ENCODE data around the gene FHL3.

The FHL3 gene

GRCh38 chr1:38020396-38020795, 15.1 kb upstream of the FHL3 start:
- 82% methylated on average over 2 of the region's 2 CpGs for WGBS

DNA sequence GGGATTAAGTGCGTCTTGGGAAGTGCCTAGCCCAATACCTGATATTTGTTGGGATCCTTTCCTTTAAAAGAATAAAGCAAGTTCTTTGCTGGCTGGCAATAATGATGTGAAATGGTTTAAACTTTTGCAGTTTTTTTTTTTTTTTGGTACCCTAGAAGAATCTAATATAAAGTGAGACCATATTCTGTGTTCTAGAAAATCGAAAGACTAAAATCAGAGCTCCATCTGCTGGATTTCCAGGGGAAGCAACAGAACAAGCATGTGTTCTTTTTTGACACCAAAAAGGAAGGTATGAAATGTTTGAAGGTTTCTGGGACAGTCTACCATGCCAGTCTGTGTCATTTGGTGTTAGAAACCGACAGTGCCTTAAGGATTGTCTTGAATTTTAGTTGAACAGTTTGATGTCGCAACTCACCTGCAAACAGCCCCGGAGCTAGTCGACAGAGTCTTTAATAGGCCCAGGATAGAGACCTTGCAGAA, 13.6 kb upstream of the FHL3 start:
- no peak overlapping the region for H2BK5ac ChIP-seq (ENCODE audit: low read depth, low read length, poor library complexity, severe bottlenecking)
- no peak overlapping the region for H4K91ac ChIP-seq (ENCODE audit: low read length)
- WGBS = 92% methylated on average over 6 of the region's 6 CpGs
- no peak overlapping the region for H3K23ac ChIP-seq (ENCODE audit: low read length in 2 of 2)
- peaks cover 21% of the 10 kb centered on the region for H3K79me1 ChIP-seq (replicated peaks; ENCODE audit: low read length, poor library complexity, severe bottlenecking)
- H3K9ac ChIP-seq (ENCODE audit: low read length) = no peak overlapping the region
- H3K14ac ChIP-seq (ENCODE audit: low read length in 2 of 2) = no peak overlapping the region
- peaks cover 3% of the 10 kb centered on the region for H3K4me1 ChIP-seq (ENCODE audit: control insufficient read depth, insufficient read depth, low read depth, low read length)
- H3K4ac ChIP-seq (ENCODE audit: low read depth in 1 of 2, low read length in 2 of 2) = no peak overlapping the region
- no peak overlapping the region for H4K8ac ChIP-seq (ENCODE audit: low read length)
- H3K18ac ChIP-seq (ENCODE audit: low read depth in 1 of 2, low read length in 2 of 2) = no peak overlapping the region
- H3K36me3 ChIP-seq (ENCODE audit: control insufficient read depth in 1 of 2, insufficient read depth in 2 of 2, low read depth in 1 of 2, low read length in 2 of 2) = peaks cover 39 to 81% of the 10 kb centered on the region in 2 experiments
- DNase-seq = peak; percentile 61
- H3K27ac ChIP-seq (ENCODE audit: low read length, poor library complexity, severe bottlenecking) = no peak overlapping the region
- H3K9me3 ChIP-seq (ENCODE audit: control insufficient read depth, low read length) = no peaks in the 10 kb centered on the region
- no peaks in the 10 kb centered on the region for H3K27me3 ChIP-seq (ENCODE audit: control insufficient read depth in 1 of 2, insufficient read depth in 1 of 2, low read length in 2 of 2)
- no peak overlapping the region for H3K4me3 ChIP-seq (ENCODE audit: insufficient read depth in 1 of 2, low read depth in 1 of 2, low read length in 2 of 2)
- no peak overlapping the region for H2BK15ac ChIP-seq (ENCODE audit: low read depth, poor library complexity, severe bottlenecking)
- no peak overlapping the region for H3K4me2 ChIP-seq (ENCODE audit: low read length, poor library complexity, severe bottlenecking)
- no peak overlapping the region for H2BK12ac ChIP-seq (ENCODE audit: low read length in 2 of 2)
- no peak overlapping the region for H2AK5ac ChIP-seq (ENCODE audit: low read length, severe bottlenecking)
- no peak overlapping the region for H2AFZ ChIP-seq (ENCODE audit: low read depth, low read length)
- no peak overlapping the region for H2BK120ac ChIP-seq (ENCODE audit: low read depth, low read length)

More at GRCh38 chr1:38020396-38020795, 15.1 kb upstream of the FHL3 start:
- H3K4ac ChIP-seq (ENCODE audit: low read depth in 1 of 2, low read length in 2 of 2) = no peak overlapping the region
- H3K9ac ChIP-seq (ENCODE audit: low read length) = peak overlapping the region; percentile 22
- H2BK15ac ChIP-seq (ENCODE audit: low read depth, poor library complexity, severe bottlenecking) = no peak overlapping the region
- no peak overlapping the region for H4K91ac ChIP-seq (ENCODE audit: low read length)
- H3K14ac ChIP-seq (ENCODE audit: low read length in 2 of 2) = no peak overlapping the region
- DNase-seq = no peak
- peaks cover 44 to 89% of the 10 kb centered on the region in 2 experiments for H3K36me3 ChIP-seq (ENCODE audit: control insufficient read depth in 1 of 2, insufficient read depth in 2 of 2, low read depth in 1 of 2, low read length in 2 of 2)
- H3K27me3 ChIP-seq (ENCODE audit: control insufficient read depth in 1 of 2, insufficient read depth in 1 of 2, low read length in 2 of 2) = no peaks in the 10 kb centered on the region
- H3K4me3 ChIP-seq (ENCODE audit: insufficient read depth in 1 of 2, low read depth in 1 of 2, low read length in 2 of 2) = no peak overlapping the region
- no peak overlapping the region for H2BK12ac ChIP-seq (ENCODE audit: low read length in 2 of 2)
- H2AFZ ChIP-seq (ENCODE audit: low read depth, low read length) = no peak overlapping the region
- no peak overlapping the region for H2BK120ac ChIP-seq (ENCODE audit: low read depth, low read length)
- H3K18ac ChIP-seq (ENCODE audit: low read depth in 1 of 2, low read length in 2 of 2) = no peak overlapping the region
- no peak overlapping the region for H4K8ac ChIP-seq (ENCODE audit: low read length)
- no peaks in the 10 kb centered on the region for H3K4me1 ChIP-seq (ENCODE audit: control insufficient read depth, insufficient read depth, low read depth, low read length)
- H3K27ac ChIP-seq (ENCODE audit: low read length, poor library complexity, severe bottlenecking) = no peak overlapping the region
- no peak overlapping the region for H3K23ac ChIP-seq (ENCODE audit: low read length in 2 of 2)
- no peak overlapping the region for H3K4me2 ChIP-seq (ENCODE audit: low read length, poor library complexity, severe bottlenecking)
- peaks cover 23% of the 10 kb centered on the region for H3K79me1 ChIP-seq (replicated peaks; ENCODE audit: low read length, poor library complexity, severe bottlenecking)
- H2BK5ac ChIP-seq (ENCODE audit: low read depth, low read length, poor library complexity, severe bottlenecking) = no peak overlapping the region
- H3K9me3 ChIP-seq (ENCODE audit: control insufficient read depth, low read length) = no peaks in the 10 kb centered on the region
- no peak overlapping the region for H2AK5ac ChIP-seq (ENCODE audit: low read length, severe bottlenecking)

- no peak overlapping the region for H3K4ac ChIP-seq (ENCODE audit: low read depth in 1 of 2, low read length in 2 of 2)
- no peak overlapping the region for H3K18ac ChIP-seq (ENCODE audit: low read depth in 1 of 2, low read length in 2 of 2)
- WGBS = 66% methylated on average over 6 of the region's 6 CpGs
- H3K4me2 ChIP-seq (ENCODE audit: low read length, poor library complexity, severe bottlenecking) = no peak overlapping the region
- H3K79me1 ChIP-seq (replicated peaks; ENCODE audit: low read length, poor library complexity, severe bottlenecking) = peaks cover 7% of the 10 kb centered on the region
- H3K27me3 ChIP-seq (ENCODE audit: control insufficient read depth in 1 of 2, insufficient read depth in 1 of 2, low read length in 2 of 2) = no peaks in the 10 kb centered on the region
- H2AFZ ChIP-seq (ENCODE audit: low read depth, low read length) = no peak overlapping the region
- DNase-seq = no peak
- no peak overlapping the region for H2AK5ac ChIP-seq (ENCODE audit: low read length, severe bottlenecking)
- H3K9ac ChIP-seq (ENCODE audit: low read length) = peak overlapping the region; percentile 98
- peak overlapping the region; percentile 8 for H4K8ac ChIP-seq (ENCODE audit: low read length)
- H3K14ac ChIP-seq (ENCODE audit: low read length in 2 of 2) = no peak overlapping the region
- no peaks in the 10 kb centered on the region for H3K9me3 ChIP-seq (ENCODE audit: control insufficient read depth, low read length)
- peaks cover 27 to 54% of the 10 kb centered on the region in 2 experiments for H3K36me3 ChIP-seq (ENCODE audit: control insufficient read depth in 1 of 2, insufficient read depth in 2 of 2, low read depth in 1 of 2, low read length in 2 of 2)
- H3K4me3 ChIP-seq (ENCODE audit: insufficient read depth in 1 of 2, low read depth in 1 of 2, low read length in 2 of 2) = peak overlapping the region in 1 of 2 experiments; percentile 52
- H4K91ac ChIP-seq (ENCODE audit: low read length) = no peak overlapping the region
- no peak overlapping the region for H2BK15ac ChIP-seq (ENCODE audit: low read depth, poor library complexity, severe bottlenecking)
- H2BK12ac ChIP-seq (ENCODE audit: low read length in 2 of 2) = no peak overlapping the region
- no peak overlapping the region for H2BK5ac ChIP-seq (ENCODE audit: low read depth, low read length, poor library complexity, severe bottlenecking)
- no peak overlapping the region for H2BK120ac ChIP-seq (ENCODE audit: low read depth, low read length)
- H3K4me1 ChIP-seq (ENCODE audit: control insufficient read depth, insufficient read depth, low read depth, low read length) = peaks cover 7% of the 10 kb centered on the region
- H3K27ac ChIP-seq (ENCODE audit: low read length, poor library complexity, severe bottlenecking) = peak overlapping the region; percentile 19
- H3K23ac ChIP-seq (ENCODE audit: low read length in 2 of 2) = no peak overlapping the region
These were observed 10.8 kb upstream of the FHL3 start for GRCh38 chr1:38015978-38016725.

DNA sequence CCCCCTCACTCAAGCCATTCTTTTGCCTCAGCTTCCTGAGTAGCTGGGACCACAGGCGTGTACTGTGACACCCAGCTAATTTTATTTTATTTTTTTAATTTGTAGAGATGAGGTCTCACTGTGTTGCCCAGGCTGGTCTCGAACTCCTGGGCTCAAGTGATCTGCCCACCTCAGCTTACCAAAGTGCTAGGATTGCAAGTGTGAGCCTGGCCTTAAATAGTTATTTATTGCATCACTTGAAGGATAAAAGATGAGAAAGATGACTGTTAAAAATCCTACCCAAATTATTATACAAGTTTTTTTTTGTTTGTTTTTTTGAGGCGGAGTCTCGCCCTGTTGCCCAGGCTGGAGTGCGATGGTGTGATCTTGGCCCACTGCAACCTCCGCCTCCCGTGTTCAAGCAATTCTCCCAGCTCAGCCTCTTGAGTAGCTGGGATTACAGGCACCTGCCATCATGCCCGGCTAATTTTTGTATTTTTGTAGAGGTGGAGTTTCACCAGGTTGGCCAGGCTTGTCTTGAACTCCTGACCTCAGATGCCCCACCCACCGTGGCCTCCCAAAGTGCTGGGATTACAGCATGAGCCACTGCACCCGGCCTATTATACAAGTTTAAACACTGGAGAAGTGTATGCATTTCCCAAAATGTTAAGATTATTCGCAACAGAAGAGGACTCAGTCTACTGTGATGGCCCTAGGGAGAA, 9.6 kb upstream of the FHL3 start:
- Histone ChIP-seq H3K4me2 (ENCODE audit: low read length, poor library complexity, severe bottlenecking) (no peak overlapping the region), H3K14ac (ENCODE audit: low read length in 2 of 2) (no peak overlapping the region), H3K36me3 (ENCODE audit: control insufficient read depth in 1 of 2, insufficient read depth in 2 of 2, low read depth in 1 of 2, low read length in 2 of 2) (peaks cover 20 to 42% of the 10 kb centered on the region in 2 experiments), H3K27ac (ENCODE audit: low read length, poor library complexity, severe bottlenecking) (no peak overlapping the region), H2BK5ac (ENCODE audit: low read depth, low read length, poor library complexity, severe bottlenecking) (no peak overlapping the region), H2AK5ac (ENCODE audit: low read length, severe bottlenecking) (no peak overlapping the region), H2AFZ (ENCODE audit: low read depth, low read length) (no peak overlapping the region), H3K4me1 (ENCODE audit: control insufficient read depth, insufficient read depth, low read depth, low read length) (peaks cover 7% of the 10 kb centered on the region), H2BK120ac (ENCODE audit: low read depth, low read length) (no peak overlapping the region), H3K27me3 (ENCODE audit: control insufficient read depth in 1 of 2, insufficient read depth in 1 of 2, low read length in 2 of 2) (no peaks in the 10 kb centered on the region), H3K18ac (ENCODE audit: low read depth in 1 of 2, low read length in 2 of 2) (no peak overlapping the region), H3K4ac (ENCODE audit: low read depth in 1 of 2, low read length in 2 of 2) (no peak overlapping the region), H2BK12ac (ENCODE audit: low read length in 2 of 2) (no peak overlapping the region), H3K9me3 (ENCODE audit: control insufficient read depth, low read length) (no peaks in the 10 kb centered on the region), H4K91ac (ENCODE audit: low read length) (no peak overlapping the region), H3K23ac (ENCODE audit: low read length in 2 of 2) (no peak overlapping the region), H2BK15ac (ENCODE audit: low read depth, poor library complexity, severe bottlenecking) (no peak overlapping the region), H3K79me1 (replicated peaks; ENCODE audit: low read length, poor library complexity, severe bottlenecking) (peaks cover 6% of the 10 kb centered on the region), H3K9ac (ENCODE audit: low read length) (peak overlapping the region; percentile 98), H4K8ac (ENCODE audit: low read length) (no peak overlapping the region), H3K4me3 (ENCODE audit: insufficient read depth in 1 of 2, low read depth in 1 of 2, low read length in 2 of 2) (peak overlapping the region in 1 of 2 experiments; percentile 96)
- WGBS = 96% methylated on average over 10 of the region's 11 CpGs
- DNase-seq = no peak
